NT2/D1 (cell line): Measurements from ENCODE around the gene GABBR2.

Experiments used
- YY1 ChIP-seq: IDR thresholded peaks from 2 replicates; pipeline ENCODE4 v1.6.1; 2011; ENCODE audit not compliant: insufficient read length, insufficient read depth
- ZNF274 ChIP-seq: IDR thresholded peaks from 2 replicates; pipeline ENCODE4 v1.6.1; 2011; ENCODE audit warnings: mild to moderate bottlenecking, low read depth, low read length

DNA sequence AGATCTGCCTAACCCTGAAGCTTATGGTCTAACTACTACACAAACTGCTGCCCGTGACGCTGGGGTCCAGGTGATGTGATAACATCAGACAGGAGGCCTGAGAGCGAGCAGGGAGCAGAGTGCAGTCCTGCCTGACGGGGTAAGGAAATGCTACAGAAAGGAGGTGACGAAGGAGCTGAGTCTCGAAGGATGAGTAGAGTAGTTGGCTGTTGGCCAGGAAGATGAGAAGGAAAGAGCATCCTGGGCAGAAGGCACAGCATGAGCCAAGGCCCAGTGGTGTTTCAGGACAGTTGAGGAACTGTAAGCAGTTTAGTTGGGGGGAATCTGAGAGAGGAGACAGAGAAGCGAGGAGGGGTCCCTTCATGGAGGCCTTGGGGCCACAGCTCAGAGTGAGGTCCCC, 317.3 kb downstream of the GABBR2 start:
- TF ChIP-seq YY1 (no peak), ZNF274 (no peak)
